Ovary (tissue), 9 donors: ENCODE data around the gene OTUD5. TPM values are rescaled to one million over a fixed set of nuclear protein-coding genes. Genes with fewer than 3 reads are reported as not detected.
A peak's percentile ranks its signal among the peaks of the same experiment; 100 is the strongest.

Experiments
- DNase-seq, 5 donors: peaks; one replicate each; pipeline ENCODE4 v3.0.0-alpha.2; 2019 to 2020
- H3K27ac ChIP-seq, 2 donors: fragments of 200-600 bp; one replicate each; pipeline versions ENCODE4 v1.5.1 to v1.8.0; 2019 to 2022
- H3K27me3 ChIP-seq: fragments of 200-600 bp; one replicate; pipeline ENCODE4 v1.8.0; 2022
- H3K36me3 ChIP-seq: fragments of 200-600 bp; sonication (generic); one replicate; pipeline ENCODE4 v1.5.1; 2019
- H3K4me1 ChIP-seq: one replicate; pipeline ENCODE4 v1.8.1; 2013; ENCODE audit warnings: mild to moderate bottlenecking, moderate library complexity; ENCODE audit not compliant: insufficient read depth
- H3K4me3 ChIP-seq: fragments of 200-600 bp; sonication (generic); one replicate; pipeline ENCODE4 v1.5.1; 2017
- H3K9me3 ChIP-seq, 2 donors: fragments of 200-600 bp in 1 of 2; sonication (generic) in 1 of 2; one replicate each; pipeline versions ENCODE4 v1.5.1 to v1.8.1; 2013 to 2019; ENCODE audit warnings: mild to moderate bottlenecking in 1 of 2, moderate library complexity in 1 of 2
- EP300 ChIP-seq: sonication (generic); formaldehyde crosslinking; IDR thresholded peaks from one replicate; pipeline ENCODE4 v1.6.1; 2017; ENCODE audit warnings: antibody characterized with exemption
- POLR2A ChIP-seq: fragments of 450-650 bp; IDR thresholded peaks from one replicate; pipeline ENCODE4 v1.6.1; 2017; ENCODE audit warnings: antibody characterized with exemption, mild to moderate bottlenecking, moderate library complexity
- WGBS, 3 donors: extraction: QIAGEN DNeasy Blood & Tissue Kit in 1 of 3; methylation state at CpG; one replicate each; pipeline versions ENCODE4 v1.1.5 to v1.1.7; 2013 to 2017; 5-methylcytosine and 5-hydroxymethylcytosine counted together
- intact Hi-C, 4 donors: fragments of 100-400 bp; cut with DNase I; formaldehyde crosslinking; loops; one replicate each; pipeline versions ENCODE4 v1.11.0 to v1.15.1; 2022 to 2023
- polyA plus RNA-seq, 2 donors: library from polyadenylated mRNA; stranded (reverse); fragments of 200-250 nt in 1 of 2; fragments of 350-450 nt in 1 of 2; fragmentation: Illumina TruSeq in 1 of 2; extraction: RNeasy Lipid Tissue Mini Kit (QIAGEN cat#74804) in 1 of 2; gene quantifications; one replicate each; pipeline ENCODE4 v1.2.3, GENCODE V29; 2013 to 2014
- total RNA-seq, 7 donors: library from RNA; depleted of rRNA in 2 of 7; stranded (reverse); fragments of >200 nt in 2 of 7; fragmentation: NEBNext Ultra II Directional in 3 of 7; extraction: Animal tissue kit (Norgen Biotek cat#: 25700) in 3 of 7; gene quantifications; one replicate each; pipeline versions ENCODE4 v1.1.0 to v1.2.4, GENCODE V29; 2016 to 2023
- TF ChIP-seq, protein P1 (sequence below), 3 donors: fragments of 450-650 bp in 2 of 3; fragments of 200-600 bp in 1 of 3; IDR thresholded peaks; one replicate each; pipeline versions ENCODE4 v1.5.1 to v1.8.0; 2016 to 2022; ENCODE audit warnings: antibody characterized with exemption in 3 of 3, mild to moderate bottlenecking in 1 of 3
- donor health status: DM: no; HTN: no; CAD: no; lungs with moderate emphysema.
- donor health status: DM: no; HTN: no; CAD: no.
- donor health status: Bipolar disorder and iron deficiency.
- donor health status: DM: yes; HTN: yes; CAD: no.
- donor health status: DM: no; HTN: no; CAD: no.
- donor health status: DM: yes; HTN: yes; CAD: no.

Gene OTUD5
- total and polyA plus RNA-seq, 9 donors, result 25.8 to 72.7 (median 53.8) TPM

GRCh38 chrX:48919360-48919841 lies 38.0 kb downstream of the OTUD5 start:
- TF ChIP-seq, protein P1, sequence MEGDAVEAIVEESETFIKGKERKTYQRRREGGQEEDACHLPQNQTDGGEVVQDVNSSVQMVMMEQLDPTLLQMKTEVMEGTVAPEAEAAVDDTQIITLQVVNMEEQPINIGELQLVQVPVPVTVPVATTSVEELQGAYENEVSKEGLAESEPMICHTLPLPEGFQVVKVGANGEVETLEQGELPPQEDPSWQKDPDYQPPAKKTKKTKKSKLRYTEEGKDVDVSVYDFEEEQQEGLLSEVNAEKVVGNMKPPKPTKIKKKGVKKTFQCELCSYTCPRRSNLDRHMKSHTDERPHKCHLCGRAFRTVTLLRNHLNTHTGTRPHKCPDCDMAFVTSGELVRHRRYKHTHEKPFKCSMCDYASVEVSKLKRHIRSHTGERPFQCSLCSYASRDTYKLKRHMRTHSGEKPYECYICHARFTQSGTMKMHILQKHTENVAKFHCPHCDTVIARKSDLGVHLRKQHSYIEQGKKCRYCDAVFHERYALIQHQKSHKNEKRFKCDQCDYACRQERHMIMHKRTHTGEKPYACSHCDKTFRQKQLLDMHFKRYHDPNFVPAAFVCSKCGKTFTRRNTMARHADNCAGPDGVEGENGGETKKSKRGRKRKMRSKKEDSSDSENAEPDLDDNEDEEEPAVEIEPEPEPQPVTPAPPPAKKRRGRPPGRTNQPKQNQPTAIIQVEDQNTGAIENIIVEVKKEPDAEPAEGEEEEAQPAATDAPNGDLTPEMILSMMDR (IDR thresholded peaks at IDR 0.05), result no peak
- TF ChIP-seq EP300 (no peak), POLR2A (no peak)
- 25 to 49% (median 33%) methylated on average over 15 of the region's 15 CpGs for WGBS, 3 donors
- H3K9me3 ChIP-seq, result no peaks in the 10 kb centered on the region
- peak overlapping the region; percentile 5 to 83 for H3K27ac ChIP-seq
- no peaks in the 10 kb centered on the region for H3K36me3 ChIP-seq
- H3K27me3 ChIP-seq, result no peaks in the 10 kb centered on the region
- intact Hi-C loops, result no loop called here
- no peaks in the 10 kb centered on the region for H3K4me1 ChIP-seq
- DNase-seq, result peak in 1 of 5 donors; percentile 24
- H3K4me3 ChIP-seq, result peak overlapping the region; percentile 64

- Histone ChIP-seq H3K4me3 (peak within 1 kb of the TSS; percentile 64), H3K4me1 (no peaks in the 10 kb centered on the region), H3K27ac (peak within 1 kb of the TSS; percentile 38 to 83), H3K36me3 (no peaks in the 10 kb centered on the region), H3K9me3 (no peaks in the 10 kb centered on the region), H3K27me3 (no peaks in the 10 kb centered on the region)
- TF ChIP-seq EP300 (no peak), POLR2A (peak; percentile 77)
- TF ChIP-seq, protein P1 (IDR thresholded peaks at IDR 0.05), result no peak
- WGBS, 3 donors, result 32 to 49% (median 45%) methylated on average over 36 to 55 of the region's 55 CpGs
- intact Hi-C loops, result no loop called here
- DNase-seq, result peak; percentile 86 to 92 (median 91)
Measured at GRCh38 chrX:48918643-48919340, 38.6 kb downstream of the OTUD5 start, which contains the start of gene PIM2. Gene PIM2, minus strand, starts transcription at chrX:48919024. Its CDS starts 190 bp downstream, at chrX:48918834.

DNA sequence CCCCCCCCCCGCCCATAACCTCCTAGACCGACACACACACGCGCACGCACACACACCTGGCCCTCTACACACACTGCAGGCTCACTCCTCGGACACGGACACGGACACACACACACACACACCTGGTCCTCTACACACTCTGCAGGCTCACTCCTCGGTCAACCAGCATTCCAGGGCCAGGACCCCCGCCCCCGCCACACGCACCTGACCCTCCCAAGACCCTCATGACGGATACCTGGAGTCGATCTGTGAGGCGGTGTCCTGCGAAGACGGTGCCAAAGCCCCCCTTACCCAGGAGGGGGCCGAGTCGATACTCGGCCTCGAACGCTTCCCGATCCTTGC lies 39.1 kb downstream of the OTUD5 start:
- no peak for DNase-seq
- no peaks in the 10 kb centered on the region for H3K36me3 ChIP-seq
- H3K27me3 ChIP-seq, result no peaks in the 10 kb centered on the region
- no peaks in the 10 kb centered on the region for H3K9me3 ChIP-seq
- H3K4me1 ChIP-seq, result no peaks in the 10 kb centered on the region
- H3K4me3 ChIP-seq, result peak overlapping the region; percentile 64
- no peak for TF ChIP-seq EP300
- no peak for TF ChIP-seq POLR2A
- TF ChIP-seq, protein P1 (IDR thresholded peaks at IDR 0.05), result no peak
- 40 to 50% (median 45%) methylated on average over 23 of the region's 23 CpGs for WGBS, 3 donors
- H3K27ac ChIP-seq, result peak overlapping the region in 1 of 2 donors; percentile 83
- intact Hi-C loops, result no loop called here

DNA sequence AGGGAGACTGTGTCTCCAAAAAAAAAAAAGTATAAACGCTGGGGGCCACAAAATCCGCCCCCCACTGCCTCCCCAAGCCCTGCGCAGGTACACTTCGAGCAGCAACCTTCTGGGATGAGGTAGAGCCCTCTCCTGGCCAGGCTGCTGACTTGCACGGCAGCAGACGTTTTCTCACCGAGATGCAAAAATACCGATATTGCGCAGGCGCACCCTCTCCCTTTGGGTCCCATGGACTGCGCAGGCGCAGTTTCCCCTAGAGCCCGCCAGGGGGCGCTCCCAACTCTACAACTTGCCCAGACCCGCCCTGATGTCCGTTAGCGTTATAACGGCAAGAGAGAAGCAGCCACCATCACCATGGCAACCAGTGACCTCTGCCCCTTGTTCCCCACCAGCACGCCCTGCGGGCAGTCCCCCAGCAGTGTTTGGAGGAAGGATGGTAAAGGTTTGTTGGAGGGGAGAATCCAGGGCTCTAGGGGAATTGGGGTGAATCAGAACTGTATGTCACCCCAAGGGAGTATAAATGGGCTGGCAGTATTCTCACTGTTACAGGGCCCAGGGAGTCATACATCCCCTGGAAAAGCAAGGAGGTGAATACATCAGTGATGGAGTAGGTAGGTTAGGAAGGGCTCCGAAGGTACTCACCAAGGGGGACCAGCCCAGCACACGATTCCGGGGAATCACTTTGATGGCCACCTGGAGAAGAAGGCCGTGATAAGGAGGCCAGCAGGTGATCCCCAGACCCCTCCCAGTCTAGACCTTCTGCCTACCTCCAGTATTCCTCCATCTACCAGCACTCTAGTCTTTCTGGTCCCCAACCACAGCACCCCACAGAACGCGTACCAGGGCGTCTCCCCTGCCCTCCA lies 40.0 kb downstream of the OTUD5 start:
- 35 to 36% (median 36%) methylated on average over 26 to 27 of the region's 27 CpGs for WGBS, 3 donors
- H3K4me3 ChIP-seq, result no peak overlapping the region
- intact Hi-C loops, result no loop called here

More for the DNA sequence above, 40.0 kb downstream of the OTUD5 start:
- DNase-seq, result peak; percentile 87 to 93 (median 90)
- Histone ChIP-seq H3K36me3 (no peaks in the 10 kb centered on the region), H3K27ac (peak overlapping the region in 1 of 2 donors; percentile 38), H3K9me3 (no peaks in the 10 kb centered on the region), H3K4me1 (no peaks in the 10 kb centered on the region), H3K27me3 (no peaks in the 10 kb centered on the region)
- no peak for TF ChIP-seq EP300
- TF ChIP-seq, protein P1 (IDR thresholded peaks at IDR 0.05), result peak; percentile 73 to 91 (median 89)
